Erythroblast (primary cell): Measurements from ENCODE around the gene LHX4.

ENCODE experiments used
- GATA1 ChIP-seq: IDR thresholded peaks from 2 replicates; pipeline ENCODE4 v1.6.1; 2011; ENCODE audit warnings: low read depth, mild to moderate bottlenecking, control low read depth, low read length, moderate library complexity
- POLR2A ChIP-seq: IDR thresholded peaks from 2 replicates; pipeline ENCODE4 v1.6.1; 2011; ENCODE audit warnings: mild to moderate bottlenecking, low read length

DNA sequence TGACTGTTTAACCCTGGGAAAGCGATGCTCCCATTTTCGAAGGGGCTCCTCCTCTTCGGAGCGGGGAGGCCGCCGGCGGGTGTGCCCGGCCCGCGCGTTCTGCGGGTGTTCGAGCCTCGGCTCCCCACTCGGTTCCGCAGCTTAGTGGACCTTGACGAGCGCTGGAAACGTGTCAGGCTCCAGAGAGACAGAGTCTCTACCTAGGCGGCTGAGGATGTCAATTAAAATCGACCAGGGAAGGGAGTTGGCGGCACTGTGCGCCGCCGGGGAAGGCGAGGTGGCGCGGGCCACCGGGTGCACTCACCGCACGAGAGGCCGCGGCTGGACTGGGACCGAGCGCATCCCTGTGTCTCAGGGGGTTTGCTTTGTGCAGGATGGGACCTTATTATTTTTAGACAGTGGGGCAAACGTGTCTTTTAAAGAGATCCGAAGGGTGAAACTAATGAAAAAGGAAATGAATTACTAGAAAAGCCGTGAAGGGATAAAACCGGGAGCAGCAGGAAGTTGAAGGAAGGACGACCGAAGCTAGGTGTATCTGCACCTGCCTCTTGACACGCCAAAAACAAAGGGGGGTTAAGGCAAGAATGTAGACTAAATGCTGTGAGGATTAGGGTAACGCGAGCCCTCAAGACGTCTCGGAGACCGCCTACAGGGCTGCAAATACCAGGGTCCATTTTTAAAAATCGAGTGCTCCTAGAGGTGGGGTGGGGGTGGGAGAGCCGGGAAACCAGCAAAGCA is 5.6 kb downstream of the LHX4 start:
- TF ChIP-seq POLR2A (no peak), GATA1 (no peak)
